Renal cortical epithelial cell (primary cell): Measurements from ENCODE around the gene COPZ2. TPM values are rescaled to one million over a fixed set of nuclear protein-coding genes. Genes with fewer than 3 reads are reported as not detected.
"Not testable (repeated sequence)": the region's sequence is repeated elsewhere in the genome, so short reads cannot be mapped to it uniquely, and the experiment has no call there.

ENCODE experiments used
- DNase-seq: peaks from one replicate; pipeline ENCODE4 v3.0.0-alpha.2; 2011; ENCODE audit warnings: low read depth
- total RNA-seq: library from RNA; depleted of rRNA; stranded (reverse); fragments of >200 nt; gene quantifications from 2 replicates; pipeline ENCODE4 v1.2.3, GENCODE V29; 2014

Gene COPZ2
- total RNA-seq, 1 donor from 2014 or later: 6.8 TPM

DNA sequence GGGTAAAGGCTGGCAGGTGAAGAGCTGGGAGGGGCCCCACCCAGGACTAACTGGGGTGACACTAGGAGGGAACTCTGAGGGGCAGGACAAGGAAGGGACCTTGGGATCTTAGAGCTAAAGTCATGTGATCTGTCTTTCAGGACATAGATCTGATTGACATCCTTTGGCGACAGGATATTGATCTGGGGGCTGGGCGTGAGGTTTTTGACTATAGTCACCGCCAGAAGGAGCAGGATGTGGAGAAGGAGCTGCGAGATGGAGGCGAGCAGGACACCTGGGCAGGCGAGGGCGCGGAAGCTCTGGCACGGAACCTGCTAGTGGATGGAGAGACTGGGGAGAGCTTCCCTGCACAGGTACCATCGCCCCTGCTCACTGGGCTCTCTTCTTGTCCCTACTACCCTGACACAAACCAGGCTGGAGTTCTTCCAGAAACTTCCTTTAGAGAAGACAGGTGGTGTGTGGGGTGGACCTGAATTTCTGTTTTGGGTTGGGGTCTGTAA is 18.7 kb upstream of the COPZ2 start:
- DNase-seq: no peak

DNA sequence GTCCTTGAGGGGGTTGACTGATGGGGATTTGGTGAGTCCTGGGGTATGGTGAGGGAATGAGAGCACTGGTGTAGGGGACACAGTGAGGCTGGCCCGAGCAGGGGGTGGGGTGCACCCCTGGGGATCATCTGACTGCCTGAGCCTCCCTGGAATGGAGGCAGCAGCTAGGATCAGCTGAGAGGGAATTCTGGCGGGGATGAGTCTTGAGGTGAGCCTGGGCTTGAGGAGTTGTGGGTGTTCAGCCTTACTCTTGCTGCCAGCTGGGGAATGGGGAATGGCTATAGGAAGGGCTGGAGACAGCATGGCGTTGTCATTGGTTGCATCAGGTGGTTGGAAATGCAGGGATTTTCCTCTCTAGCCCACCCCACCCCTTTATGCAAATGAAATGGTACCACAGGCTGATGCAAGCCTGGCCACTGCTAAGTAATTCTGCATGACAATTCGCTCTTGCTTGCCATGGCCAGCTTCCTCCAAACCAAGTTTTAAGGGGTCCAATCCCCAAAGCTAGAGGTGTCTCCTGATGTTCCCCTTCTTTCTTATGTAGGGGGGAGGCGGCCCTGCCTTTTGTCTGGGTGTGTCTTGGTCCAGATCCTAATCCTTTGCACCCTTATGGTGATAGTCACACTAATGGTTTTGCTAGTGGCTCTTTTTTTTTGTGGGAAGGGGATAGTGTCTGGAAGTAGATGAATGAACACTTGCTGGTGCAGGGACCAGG is 18.1 kb upstream of the COPZ2 start:
- no peak for DNase-seq

DNA sequence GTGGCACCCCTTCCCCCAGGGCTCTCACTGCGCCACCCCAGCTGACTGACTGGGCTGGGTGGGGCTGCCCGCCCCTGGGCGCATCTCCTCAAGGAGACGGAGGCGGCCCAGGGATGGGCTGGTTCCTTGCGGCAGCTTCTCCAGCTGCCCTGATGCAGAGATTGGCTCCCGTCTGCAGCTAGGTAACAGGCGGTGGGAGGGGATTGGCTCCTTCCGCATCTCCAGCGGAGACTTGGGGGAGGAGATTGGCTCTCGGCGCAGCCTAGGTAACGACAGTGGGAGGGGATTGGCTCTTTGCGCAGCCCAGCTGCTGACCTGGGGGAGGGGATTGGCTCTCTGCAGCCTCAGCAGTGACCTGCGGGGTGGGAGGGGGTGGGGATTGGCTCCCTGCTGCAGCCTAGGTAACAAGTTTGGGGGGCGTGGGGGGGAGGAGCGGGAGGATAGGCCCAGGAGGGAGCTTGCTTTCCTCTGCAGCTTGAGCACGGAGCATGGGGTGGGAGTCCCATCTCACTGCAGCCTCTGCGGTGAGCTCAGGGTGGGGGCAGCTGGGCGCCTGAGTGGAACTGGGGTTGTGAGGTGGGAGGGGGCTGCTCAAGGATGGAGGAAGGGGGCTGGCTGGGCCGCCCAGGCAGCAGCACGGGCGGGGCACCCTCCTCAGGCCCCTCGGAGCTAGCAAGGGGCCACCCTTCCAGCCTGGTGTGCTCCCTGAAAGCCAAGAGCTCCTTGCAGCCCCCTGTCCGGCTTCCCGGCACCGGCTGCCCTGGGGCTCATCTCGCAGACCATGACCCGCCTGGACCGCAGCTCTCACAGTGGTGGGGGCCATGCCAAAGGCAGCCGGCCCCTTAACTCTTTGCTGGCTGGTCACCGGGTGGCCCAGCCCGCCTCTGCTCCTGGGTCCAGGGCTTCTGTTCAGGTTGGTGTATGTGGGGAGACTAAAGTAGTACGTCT is 16.9 kb upstream of the COPZ2 start:
- peak; percentile 80 for DNase-seq

GRCh38 chr17:48053758-48054237 is 16.2 kb upstream of the COPZ2 start:
- DNase-seq: no peak

GRCh38 chr17:48052956-48053757 is 15.6 kb upstream of the COPZ2 start:
- peak; percentile 72 for DNase-seq

DNA sequence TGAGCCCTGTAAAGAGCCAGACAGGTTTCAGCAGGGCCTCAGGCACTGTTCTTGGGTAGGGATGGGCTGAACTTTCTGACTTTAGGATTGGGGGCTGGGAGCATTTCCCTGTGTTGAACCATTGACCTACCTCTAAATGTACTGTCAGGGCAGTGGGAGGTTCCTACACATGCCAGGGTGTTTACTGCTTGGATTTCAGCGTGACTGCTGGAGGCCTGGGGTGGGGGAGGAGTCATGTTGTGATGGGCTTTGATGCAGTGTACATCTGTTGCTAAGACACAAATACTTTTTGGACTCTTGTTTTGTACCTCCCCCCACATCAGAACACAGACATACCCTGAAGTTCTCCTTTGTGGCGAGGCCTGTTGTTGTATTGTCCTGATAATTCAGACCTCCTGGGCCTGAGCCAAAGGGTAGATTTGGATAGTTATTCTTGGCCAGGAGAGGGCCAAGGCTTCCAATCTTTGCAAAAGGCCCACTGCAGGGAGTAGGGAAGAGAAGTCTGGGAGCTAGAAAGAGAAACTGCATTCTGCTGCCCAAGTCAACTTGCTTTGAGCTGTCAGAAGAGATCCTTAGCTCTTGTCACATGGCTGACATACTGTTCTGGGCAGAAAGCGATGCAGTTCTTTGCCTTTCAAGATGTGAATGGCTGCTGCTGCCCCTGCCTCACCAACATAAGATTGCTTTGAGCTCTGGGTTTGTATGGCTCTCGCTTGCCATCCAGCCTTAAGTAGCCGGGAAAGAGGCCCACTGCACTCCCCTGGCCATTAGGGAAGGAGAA is 14.3 kb upstream of the COPZ2 start:
- peak; percentile 89 for DNase-seq

- DNase-seq: no peak
Measured at GRCh38 chr17:48051283-48051682, 13.7 kb upstream of the COPZ2 start.

GRCh38 chr17:48048384-48049126 is 11.0 kb upstream of the COPZ2 start:
- peak; percentile 83 for DNase-seq

DNA sequence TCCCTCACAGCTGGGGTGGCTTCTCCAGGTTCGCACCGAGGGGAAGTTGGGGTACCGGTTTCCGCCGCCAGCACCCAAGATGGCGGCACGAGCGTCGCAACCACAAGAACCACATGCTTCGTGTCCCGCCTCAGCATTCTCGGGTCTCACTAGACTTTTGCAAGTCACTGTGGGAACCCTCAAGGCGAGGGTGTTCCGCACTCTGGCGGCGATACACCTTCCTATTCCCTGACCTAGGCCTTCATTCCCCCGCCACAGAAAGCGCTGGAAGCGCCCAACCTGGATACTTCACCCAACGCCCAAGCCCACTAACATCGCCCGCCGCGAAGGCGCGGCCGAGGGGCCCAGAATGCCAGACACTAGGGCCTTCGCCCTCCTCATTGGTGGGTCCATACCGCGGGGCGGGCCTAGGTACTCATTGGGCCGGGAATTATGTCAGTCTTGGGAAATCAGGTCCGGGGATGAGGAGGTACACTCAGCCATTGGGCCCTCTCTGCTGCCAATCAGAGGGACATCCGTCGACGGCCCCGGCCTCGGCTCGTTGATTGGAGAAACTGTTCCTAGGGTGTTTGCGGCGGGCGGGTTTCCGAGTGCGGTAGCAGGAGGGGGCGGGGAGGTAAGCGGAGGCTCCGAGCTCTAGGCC is 10.3 kb upstream of the COPZ2 start, which contains the start of gene NFE2L1:
TSS of gene NFE2L1 (plus strand) at position 619 of the 643 bp plus-strand sequence. CDS start 2,760 bp downstream, outside the sequence.
- DNase-seq: peak; percentile 98

GRCh38 chr17:48047113-48047740 is 9.6 kb upstream of the COPZ2 start:
- DNase-seq: no peak

- no peak for DNase-seq
Measured at GRCh38 chr17:48046296-48046695, 8.7 kb upstream of the COPZ2 start.

DNA sequence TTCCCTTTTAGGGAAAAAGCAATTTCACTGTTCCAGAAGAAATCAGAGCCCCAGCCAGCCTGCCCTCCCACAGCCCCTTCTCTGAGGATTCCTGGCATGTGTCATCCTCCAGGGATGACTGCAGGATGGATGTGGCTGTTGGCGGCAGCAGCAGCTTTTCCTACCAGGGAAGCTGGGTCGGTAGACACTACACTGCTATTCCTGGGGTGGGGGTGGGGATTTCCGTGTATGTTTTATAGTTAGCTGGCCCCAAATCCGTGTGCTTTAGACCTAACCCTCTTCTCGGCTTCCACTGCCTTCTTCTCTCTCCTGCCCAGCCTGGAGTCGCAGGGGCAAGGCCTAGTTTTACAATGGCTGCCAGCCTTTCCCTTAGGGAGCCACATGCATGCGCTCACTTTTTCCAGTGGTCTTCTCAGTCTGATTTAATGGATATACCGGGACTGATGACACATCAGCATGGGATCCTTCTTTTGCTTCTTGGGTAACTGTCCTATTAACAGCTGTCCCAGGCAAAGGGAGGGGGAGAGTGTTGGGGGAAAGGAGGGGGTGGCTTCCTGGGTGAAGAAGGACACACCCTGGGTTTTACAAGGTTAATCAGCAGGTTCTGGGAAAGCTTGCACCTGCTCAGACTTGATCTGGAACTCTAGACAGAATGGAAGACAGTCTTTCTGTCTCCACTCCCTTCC is 7.9 kb upstream of the COPZ2 start:
- no peak for DNase-seq

- no peak for DNase-seq
Measured at GRCh38 chr17:48044851-48045250, 7.3 kb upstream of the COPZ2 start.

GRCh38 chr17:48043176-48043575 is 5.6 kb upstream of the COPZ2 start:
- DNase-seq: no peak

- DNase-seq: no peak
Measured at GRCh38 chr17:48038687-48039086, 1.1 kb upstream of the COPZ2 start.

- no peak for DNase-seq
Measured at GRCh38 chr17:48037838-48038323, 284 bp upstream of the COPZ2 start.

DNA sequence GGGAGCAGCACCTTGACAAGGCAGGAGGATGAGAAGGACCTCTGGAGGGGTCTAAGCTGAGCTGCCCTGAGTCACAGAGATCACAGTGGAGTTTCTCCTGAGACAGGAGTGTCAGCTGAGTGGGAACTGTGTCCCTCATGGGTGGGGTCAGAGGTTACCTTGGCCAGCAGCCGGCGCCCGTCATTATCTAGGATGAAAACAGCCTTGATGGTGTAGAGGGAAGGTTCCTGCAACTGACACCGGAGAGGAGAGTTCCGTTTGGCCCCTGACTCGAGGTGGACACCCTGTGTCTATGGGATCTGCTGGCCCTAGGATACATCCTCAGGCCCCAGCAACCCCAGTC is 933 bp downstream of the COPZ2 start:
- no peak for DNase-seq

- not testable (repeated sequence) for DNase-seq
Measured at GRCh38 chr17:48034734-48035133, 2.9 kb downstream of the COPZ2 start.
